GM18505 (cell line): ENCODE measurements around the gene RBMS1.
A peak's percentile ranks its signal among the peaks of the same experiment; 100 is the strongest.

ENCODE experiments used
- ATAC-seq: cut with Tn5 transposase; IDR thresholded peaks from one replicate; pipeline ENCODE4 v1.9.1; 2021; ENCODE audit not compliant: unreplicated experiment
- POLR2A ChIP-seq: IDR thresholded peaks from 4 replicates; pipeline ENCODE4 v1.6.1; 2011; ENCODE audit warnings: borderline replicate concordance; ENCODE audit not compliant: insufficient read depth, insufficient read length; ENCODE audit errors: extremely low read depth

The RBMS1 gene

GRCh38 chr2:160308915-160309314 lies 184.7 kb downstream of the RBMS1 start:
- no peak for TF ChIP-seq POLR2A
- no peak for ATAC-seq

GRCh38 chr2:160308476-160308875 lies 185.1 kb downstream of the RBMS1 start:
- ATAC-seq = no peak
- TF ChIP-seq POLR2A = no peak

GRCh38 chr2:160306985-160307384 lies 186.6 kb downstream of the RBMS1 start:
- TF ChIP-seq POLR2A = no peak
- no peak for ATAC-seq

- no peak for TF ChIP-seq POLR2A
- no peak for ATAC-seq
Observed at GRCh38 chr2:160305081-160305750, 188.4 kb downstream of the RBMS1 start.

GRCh38 chr2:160303527-160303926 lies 190.1 kb downstream of the RBMS1 start:
- TF ChIP-seq POLR2A = no peak
- ATAC-seq = no peak

GRCh38 chr2:160303076-160303475 lies 190.5 kb downstream of the RBMS1 start:
- TF ChIP-seq POLR2A = no peak
- no peak for ATAC-seq

GRCh38 chr2:160301420-160301819 lies 192.2 kb downstream of the RBMS1 start:
- no peak for TF ChIP-seq POLR2A

GRCh38 chr2:160300203-160300602 lies 193.4 kb downstream of the RBMS1 start:
- no peak for ATAC-seq

More at GRCh38 chr2:160301420-160301819, 192.2 kb downstream of the RBMS1 start:
- no peak for ATAC-seq

GRCh38 chr2:160299540-160299939 lies 194.1 kb downstream of the RBMS1 start:
- TF ChIP-seq POLR2A = no peak
- no peak for ATAC-seq

More at GRCh38 chr2:160300203-160300602, 193.4 kb downstream of the RBMS1 start:
- no peak for TF ChIP-seq POLR2A

- no peak for ATAC-seq
- TF ChIP-seq POLR2A = no peak
Observed at GRCh38 chr2:160298960-160299359, 194.6 kb downstream of the RBMS1 start.

- no peak for ATAC-seq
- no peak for TF ChIP-seq POLR2A
Observed at GRCh38 chr2:160295519-160296207, 197.9 kb downstream of the RBMS1 start.

GRCh38 chr2:160294889-160295288 lies 198.7 kb downstream of the RBMS1 start:
- no peak for ATAC-seq
- no peak for TF ChIP-seq POLR2A

GRCh38 chr2:160294339-160294803 lies 199.2 kb downstream of the RBMS1 start:
- ATAC-seq = peak; percentile 80
- TF ChIP-seq POLR2A = no peak
